Astrocyte of the cerebellum (primary cell): ENCODE data around the gene TRIP12.

Experiments
- DNase-seq: peaks from one replicate; pipeline ENCODE4 v3.0.0-alpha.2; 2011; ENCODE audit warnings: low read depth
- H3K4me3 ChIP-seq: 2 replicates; pipeline ENCODE4 v1.5.1; 2011; ENCODE audit warnings: mild to moderate bottlenecking, low read depth, low read length, moderate library complexity
- CTCF ChIP-seq: IDR thresholded peaks from 2 replicates; pipeline ENCODE4 v1.5.1; 2012; ENCODE audit warnings: low read length, low read depth, moderate library complexity, mild to moderate bottlenecking; ENCODE audit errors: missing control alignments
- in situ Hi-C: cut with HindIII; loops from 2 replicates; pipeline ENCODE4 v1.10.0; 2017; ENCODE audit warnings: low sequenced_read_pairs

Gene TRIP12

DNA sequence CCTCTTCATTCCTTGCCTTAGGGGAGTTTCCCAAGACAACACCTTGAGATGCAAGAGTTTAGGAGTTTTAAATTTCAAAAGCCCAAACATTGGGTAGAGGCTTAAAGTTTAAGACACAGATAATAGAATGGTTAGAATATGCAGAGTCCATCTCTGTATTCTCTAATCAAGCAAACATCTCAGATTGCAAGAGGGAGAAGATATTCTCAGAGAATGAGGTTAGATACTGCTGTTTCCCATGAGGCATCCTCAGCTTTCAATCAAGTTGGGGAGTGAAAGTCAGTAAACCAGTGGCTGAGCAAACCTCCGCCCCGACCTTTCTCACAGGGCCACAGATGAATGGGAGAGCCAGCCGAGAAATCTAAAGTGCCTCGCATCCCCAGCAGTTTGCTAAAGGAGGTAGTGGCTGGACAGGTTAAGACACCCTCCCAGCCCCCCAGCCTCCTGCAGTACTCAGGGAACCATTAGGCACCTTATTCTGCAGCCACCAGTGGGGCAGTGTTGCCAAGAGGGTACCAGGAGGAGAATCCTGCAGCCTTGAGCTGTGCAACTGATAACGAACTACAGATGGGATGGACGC is 30.5 kb upstream of the TRIP12 start:
- no peak overlapping the region for H3K4me3 ChIP-seq
- no peak for DNase-seq
- TF ChIP-seq CTCF, result no peak
- in situ Hi-C loops, result no loop called here

- no peak for DNase-seq
- in situ Hi-C loops, result no loop called here
- no peak for TF ChIP-seq CTCF
- H3K4me3 ChIP-seq, result no peak overlapping the region
Observed at GRCh38 chr2:229947544-229947943, 25.7 kb upstream of the TRIP12 start.

DNA sequence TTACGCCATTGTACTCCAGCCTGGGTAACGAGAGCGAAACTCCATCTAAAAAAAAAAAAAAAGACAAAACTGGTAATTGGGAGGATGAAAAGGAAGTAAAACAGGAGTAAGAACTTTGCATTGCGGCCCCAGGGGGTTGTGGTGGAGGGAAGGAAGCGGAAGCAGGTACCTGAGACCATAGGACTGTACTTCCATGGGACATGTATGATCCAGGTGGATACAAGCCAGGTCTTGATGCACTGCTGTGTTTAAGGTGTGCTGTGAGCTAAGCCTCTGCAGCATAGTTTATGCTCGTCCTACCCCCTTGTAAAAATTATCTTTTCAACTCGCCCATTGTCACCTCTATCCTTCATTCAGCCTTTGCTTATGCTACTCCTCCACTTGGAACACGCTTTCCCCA is 24.2 kb upstream of the TRIP12 start:
- no peak overlapping the region for H3K4me3 ChIP-seq
- in situ Hi-C loops, result no loop called here
- no peak for TF ChIP-seq CTCF
- no peak for DNase-seq

DNA sequence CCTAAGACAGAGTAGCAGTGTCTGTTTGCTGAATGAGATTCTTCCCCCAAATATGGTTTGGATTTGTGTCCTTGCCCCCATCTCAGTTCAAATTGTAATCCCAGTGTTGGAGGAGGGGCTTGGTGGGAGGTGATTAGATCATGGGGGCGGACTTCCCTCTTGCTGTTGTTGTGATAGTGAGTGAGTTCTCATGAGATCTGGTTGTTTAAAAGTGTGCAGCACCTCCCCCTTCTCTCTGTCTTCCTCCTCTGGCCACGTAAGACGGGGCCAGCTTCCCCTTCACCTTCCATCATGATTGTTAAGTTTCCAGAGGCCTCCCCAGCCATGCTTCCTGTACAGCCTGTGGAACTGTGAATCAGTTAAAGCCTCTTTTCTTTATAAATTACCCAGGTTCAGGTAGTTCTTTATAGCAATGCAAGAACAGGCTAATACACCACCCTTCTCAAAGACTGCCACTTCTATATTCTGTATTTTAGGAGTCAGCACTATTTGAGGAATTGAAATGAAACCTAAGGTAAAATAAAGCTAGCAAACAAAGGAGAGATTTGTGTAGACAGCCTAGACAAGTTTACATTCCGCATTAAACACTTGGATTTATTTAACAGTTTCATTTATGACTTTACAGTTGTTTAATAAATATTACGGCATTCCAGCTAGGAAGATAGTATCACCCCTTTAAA is 22.1 kb upstream of the TRIP12 start:
- DNase-seq, result no peak
- H3K4me3 ChIP-seq, result no peak overlapping the region
- in situ Hi-C loops, result no loop called here
- TF ChIP-seq CTCF, result no peak

- DNase-seq, result no peak
- in situ Hi-C loops, result no loop called here
- no peak for TF ChIP-seq CTCF
- H3K4me3 ChIP-seq, result no peak overlapping the region
Observed at GRCh38 chr2:229943171-229943570, 21.4 kb upstream of the TRIP12 start.

GRCh38 chr2:229942671-229943070 is 20.9 kb upstream of the TRIP12 start:
- in situ Hi-C loops, result no loop called here
- TF ChIP-seq CTCF, result no peak
- DNase-seq, result no peak
- H3K4me3 ChIP-seq, result no peak overlapping the region
